ENCODE data around the gene TRPM1. TPM values are rescaled to one million over a fixed set of nuclear protein-coding genes. Genes with fewer than 3 reads are reported as not detected.

TRPM1 gene
- total RNA-seq, 4 donors from 2014 or later, result not detected

- TF ChIP-seq POLR2AphosphoS5 (IDR thresholded peaks at IDR 0.05) (no peak), EP300 (IDR thresholded peaks at IDR 0.05) (no peak), POLR2A (IDR thresholded peaks at IDR 0.05) (no peak), CTCF (IDR thresholded peaks at IDR 0.05) (no peak)
- H3K4me3 ChIP-seq, result no peak overlapping the region
- no peak for ATAC-seq
Measured at GRCh38 chr15:31077941-31078340, 23.6 kb downstream of the TRPM1 start.

GRCh38 chr15:31077181-31077580 is 24.3 kb downstream of the TRPM1 start:
- Histone ChIP-seq H3K4me3 (no peak overlapping the region), H3K4me1 (no peaks in the 10 kb centered on the region), H3K36me3 (no peaks in the 10 kb centered on the region), H3K27me3 (peaks cover 32% of the 10 kb centered on the region), H3K9me3 (peaks cover 0 to 6% (median 0%) of the 10 kb centered on the region in 3 donors), H3K27ac (no peak overlapping the region)
- TF ChIP-seq CTCF (IDR thresholded peaks at IDR 0.05), result no peak
- TF ChIP-seq POLR2AphosphoS5 (IDR thresholded peaks at IDR 0.05), result no peak
- no peak for TF ChIP-seq POLR2A (IDR thresholded peaks at IDR 0.05)
- TF ChIP-seq EP300 (IDR thresholded peaks at IDR 0.05), result no peak
- 29 to 60% methylated on average over 1 of the region's 4 CpGs for WGBS, 2 donors (ENCODE audit: low coverage in 1 of 2)
- ATAC-seq, result no peak

More at GRCh38 chr15:31077941-31078340, 23.6 kb downstream of the TRPM1 start:
- Histone ChIP-seq H3K9me3 (peaks cover 0 to 6% (median 0%) of the 10 kb centered on the region in 3 donors), H3K4me1 (no peaks in the 10 kb centered on the region), H3K27ac (no peak overlapping the region), H3K36me3 (no peaks in the 10 kb centered on the region), H3K27me3 (peaks cover 32% of the 10 kb centered on the region)
- no CpG with 5 or more reads among the region's 7 CpGs for WGBS, 2 donors (ENCODE audit: low coverage in 1 of 2)

- H3K4me3 ChIP-seq, result no peak overlapping the region
- no peak for TF ChIP-seq POLR2A (IDR thresholded peaks at IDR 0.05)
- TF ChIP-seq CTCF (IDR thresholded peaks at IDR 0.05), result no peak
- no peak for TF ChIP-seq EP300 (IDR thresholded peaks at IDR 0.05)
- no peak for TF ChIP-seq POLR2AphosphoS5 (IDR thresholded peaks at IDR 0.05)
- H3K36me3 ChIP-seq, result no peaks in the 10 kb centered on the region
- no peak overlapping the region for H3K27ac ChIP-seq
- H3K27me3 ChIP-seq, result peaks cover 15% of the 10 kb centered on the region
- H3K9me3 ChIP-seq, result peaks cover 0 to 6% (median 0%) of the 10 kb centered on the region in 3 donors
- H3K4me1 ChIP-seq, result no peaks in the 10 kb centered on the region
- ATAC-seq, result no peak
Measured at GRCh38 chr15:31074321-31074720, 27.2 kb downstream of the TRPM1 start.

- no peaks in the 10 kb centered on the region for H3K27me3 ChIP-seq
- ATAC-seq, result no peak
- WGBS, 2 donors (ENCODE audit: low coverage in 1 of 2), result 60 to 88% methylated on average over 1 to 2 of the region's 2 CpGs
- TF ChIP-seq POLR2A (IDR thresholded peaks at IDR 0.05) (no peak), CTCF (IDR thresholded peaks at IDR 0.05) (no peak), EP300 (IDR thresholded peaks at IDR 0.05) (no peak), POLR2AphosphoS5 (IDR thresholded peaks at IDR 0.05) (no peak)
- no peak overlapping the region for H3K4me3 ChIP-seq
- H3K27ac ChIP-seq, result no peak overlapping the region
- H3K9me3 ChIP-seq, result peaks cover 0 to 6% (median 0%) of the 10 kb centered on the region in 3 donors
- no peaks in the 10 kb centered on the region for H3K4me1 ChIP-seq
- H3K36me3 ChIP-seq, result no peaks in the 10 kb centered on the region
Measured at GRCh38 chr15:31070867-31071266, 30.7 kb downstream of the TRPM1 start.

- H3K27me3 ChIP-seq, result no peaks in the 10 kb centered on the region
- no peak for ATAC-seq
- H3K4me3 ChIP-seq, result no peak overlapping the region
- 46 to 63% methylated on average over 4 to 6 of the region's 6 CpGs for WGBS, 2 donors (ENCODE audit: low coverage in 1 of 2)
- no peaks in the 10 kb centered on the region for H3K4me1 ChIP-seq
- H3K27ac ChIP-seq, result no peak overlapping the region
- no peak for TF ChIP-seq POLR2A (IDR thresholded peaks at IDR 0.05)
- no peak for TF ChIP-seq POLR2AphosphoS5 (IDR thresholded peaks at IDR 0.05)
- no peak for TF ChIP-seq EP300 (IDR thresholded peaks at IDR 0.05)
- TF ChIP-seq CTCF (IDR thresholded peaks at IDR 0.05), result no peak
- H3K36me3 ChIP-seq, result no peaks in the 10 kb centered on the region
- peaks cover 0 to 6% (median 0%) of the 10 kb centered on the region in 3 donors for H3K9me3 ChIP-seq
Measured at GRCh38 chr15:31069360-31070000, 32.0 kb downstream of the TRPM1 start.

Measured in gastroesophageal sphincter (tissue), 4 donors.